ENCODE results near the gene SLCO3A1.

- TF ChIP-seq CTCF (conservative IDR thresholded peaks at IDR 0.05) = no peak
- no peak for TF ChIP-seq EZH2 (IDR thresholded peaks at IDR 0.05; ENCODE audit: low read depth)
Measured at GRCh38 chr15:92168066-92168683, 314.7 kb downstream of the SLCO3A1 start.

Data from PC-9 (cell line).